Tibial nerve (tissue), 3 donors: ENCODE data around the gene C1QBP.

Experiments
- POLR2A ChIP-seq, 2 donors: fragments of 450-650 bp; IDR thresholded peaks; one replicate each; pipeline ENCODE4 v1.6.1; 2017; ENCODE audit warnings: antibody characterized with exemption in 2 of 2, mild to moderate bottlenecking in 2 of 2, moderate library complexity in 2 of 2
- TF ChIP-seq, protein P1 (sequence below), 5 experiments: fragments of 200-600 bp in 3 of 5; fragments of 450-650 bp in 2 of 5; sonication (generic) in 3 of 5; IDR thresholded peaks; one replicate each; pipeline ENCODE4 v1.5.1; 2016 to 2019; ENCODE audit warnings: antibody characterized with exemption in 5 of 5, mild to moderate bottlenecking in 3 of 5, moderate library complexity in 2 of 5

DNA sequence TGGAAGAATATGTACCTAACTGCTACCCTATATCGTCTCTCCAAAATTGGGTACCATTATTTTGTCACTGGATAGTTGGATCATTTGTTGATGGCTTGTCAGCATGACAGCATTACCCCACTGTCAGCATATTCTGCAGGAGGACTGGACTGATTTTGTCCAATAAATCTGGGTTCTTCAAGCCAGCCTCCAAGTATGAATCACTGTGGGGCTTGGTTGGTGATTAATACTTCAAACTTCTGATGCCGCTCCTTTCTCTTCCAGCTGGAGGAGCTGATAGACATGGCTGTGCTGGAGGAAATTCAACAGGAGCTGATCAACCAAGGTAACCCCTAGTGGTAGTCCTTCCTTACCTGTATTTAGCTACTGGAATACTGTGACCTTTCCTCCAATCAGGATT lies 16.4 kb downstream of the C1QBP start:
- no peak for TF ChIP-seq POLR2A (IDR thresholded peaks at IDR 0.05)
- TF ChIP-seq, protein P1, sequence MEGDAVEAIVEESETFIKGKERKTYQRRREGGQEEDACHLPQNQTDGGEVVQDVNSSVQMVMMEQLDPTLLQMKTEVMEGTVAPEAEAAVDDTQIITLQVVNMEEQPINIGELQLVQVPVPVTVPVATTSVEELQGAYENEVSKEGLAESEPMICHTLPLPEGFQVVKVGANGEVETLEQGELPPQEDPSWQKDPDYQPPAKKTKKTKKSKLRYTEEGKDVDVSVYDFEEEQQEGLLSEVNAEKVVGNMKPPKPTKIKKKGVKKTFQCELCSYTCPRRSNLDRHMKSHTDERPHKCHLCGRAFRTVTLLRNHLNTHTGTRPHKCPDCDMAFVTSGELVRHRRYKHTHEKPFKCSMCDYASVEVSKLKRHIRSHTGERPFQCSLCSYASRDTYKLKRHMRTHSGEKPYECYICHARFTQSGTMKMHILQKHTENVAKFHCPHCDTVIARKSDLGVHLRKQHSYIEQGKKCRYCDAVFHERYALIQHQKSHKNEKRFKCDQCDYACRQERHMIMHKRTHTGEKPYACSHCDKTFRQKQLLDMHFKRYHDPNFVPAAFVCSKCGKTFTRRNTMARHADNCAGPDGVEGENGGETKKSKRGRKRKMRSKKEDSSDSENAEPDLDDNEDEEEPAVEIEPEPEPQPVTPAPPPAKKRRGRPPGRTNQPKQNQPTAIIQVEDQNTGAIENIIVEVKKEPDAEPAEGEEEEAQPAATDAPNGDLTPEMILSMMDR (IDR thresholded peaks at IDR 0.05), result no peak
